ENCODE data around the gene MPHOSPH9.

Gene MPHOSPH9

GRCh38 chr12:123232807-123233504 lies at the start of gene MPHOSPH9, which contains the start of gene MTRFR:
TSS of gene MPHOSPH9 (minus strand) at chr12:123233141. CDS start at chr12:123230364, 2,777 bp downstream.
TSS of gene MTRFR (plus strand) at chr12:123233436. CDS start at chr12:123253675, 20,239 bp downstream.
- peak; percentile 99 for DNase-seq (ENCODE audit: low spot score)

GRCh38 chr12:123282111-123282510 lies 49.2 kb upstream of the MPHOSPH9 start:
- DNase-seq (ENCODE audit: low spot score) = no peak

GRCh38 chr12:123280971-123281370 lies 48.0 kb upstream of the MPHOSPH9 start:
- no peak for DNase-seq (ENCODE audit: low spot score)

GRCh38 chr12:123278101-123278627 lies 45.2 kb upstream of the MPHOSPH9 start:
- no peak for DNase-seq (ENCODE audit: low spot score)

GRCh38 chr12:123273166-123273565 lies 40.2 kb upstream of the MPHOSPH9 start:
- no peak for DNase-seq (ENCODE audit: low spot score)

GRCh38 chr12:123271001-123271668 lies 38.2 kb upstream of the MPHOSPH9 start:
- DNase-seq (ENCODE audit: low spot score) = peak; percentile 56

GRCh38 chr12:123270214-123271000 lies 37.5 kb upstream of the MPHOSPH9 start:
- DNase-seq (ENCODE audit: low spot score) = peak; percentile 79

GRCh38 chr12:123269896-123270213 lies 36.9 kb upstream of the MPHOSPH9 start:
- no peak for DNase-seq (ENCODE audit: low spot score)

GRCh38 chr12:123269395-123269892 lies 36.5 kb upstream of the MPHOSPH9 start:
- peak; percentile 88 for DNase-seq (ENCODE audit: low spot score)

- no peak for DNase-seq (ENCODE audit: low spot score)
Observed at GRCh38 chr12:123268850-123269249, 35.9 kb upstream of the MPHOSPH9 start.

- DNase-seq (ENCODE audit: low spot score) = no peak
Observed at GRCh38 chr12:123267991-123268843, 35.3 kb upstream of the MPHOSPH9 start.

GRCh38 chr12:123267335-123267920 lies 34.5 kb upstream of the MPHOSPH9 start:
- no peak for DNase-seq (ENCODE audit: low spot score)

- no peak for DNase-seq (ENCODE audit: low spot score)
Observed at GRCh38 chr12:123266679-123267277, 33.8 kb upstream of the MPHOSPH9 start.

GRCh38 chr12:123265851-123266678 lies 33.1 kb upstream of the MPHOSPH9 start:
- no peak for DNase-seq (ENCODE audit: low spot score)

GRCh38 chr12:123264642-123265041 lies 31.7 kb upstream of the MPHOSPH9 start:
- DNase-seq (ENCODE audit: low spot score) = no peak

- DNase-seq (ENCODE audit: low spot score) = no peak
Observed at GRCh38 chr12:123263196-123263817, 30.4 kb upstream of the MPHOSPH9 start.

GRCh38 chr12:123261196-123261595 lies 28.3 kb upstream of the MPHOSPH9 start:
- DNase-seq (ENCODE audit: low spot score) = no peak

GRCh38 chr12:123260081-123260480 lies 27.1 kb upstream of the MPHOSPH9 start:
- DNase-seq (ENCODE audit: low spot score) = no peak

- DNase-seq (ENCODE audit: low spot score) = no peak
Observed at GRCh38 chr12:123258593-123258992, 25.7 kb upstream of the MPHOSPH9 start.
